Body of pancreas (tissue), 4 donors: ENCODE results near the gene EDN2. TPM values are rescaled to one million over a fixed set of nuclear protein-coding genes. Genes with fewer than 3 reads are reported as not detected.

ENCODE experiments used
- ATAC-seq: fragments of 150-250 bp; one replicate; pipeline ENCODE4 v1.9.1; 2016
- DNase-seq, 4 donors: peaks; one replicate each; pipeline ENCODE4 v3.0.0-alpha.2; 2019
- H3K27ac ChIP-seq, 4 donors: fragments of 200-600 bp; sonication (generic); 1 replicate in 3 of 4; 2 replicates in 1 of 4; pipeline versions ENCODE4 v1.5.1 to v1.6.1; 2016 to 2019; ENCODE audit warnings: mild to moderate bottlenecking in 1 of 4, mixed read lengths in 1 of 4, moderate library complexity in 1 of 4
- H3K27me3 ChIP-seq, 2 donors: fragments of 200-600 bp; sonication (generic); one replicate each; pipeline ENCODE4 v1.6.0; 2016; ENCODE audit warnings: mild to moderate bottlenecking in 1 of 2
- H3K36me3 ChIP-seq, 2 donors: fragments of 200-600 bp; sonication (generic); replicated peaks in 1 of 2; 2 replicates each; pipeline ENCODE4 v1.5.1; 2016; ENCODE audit warnings: low read depth in 2 of 2; ENCODE audit not compliant: insufficient read depth in 1 of 2
- H3K4me1 ChIP-seq: fragments of 200-600 bp; sonication (generic); one replicate; pipeline ENCODE4 v1.6.0; 2016
- H3K4me3 ChIP-seq, 2 donors: fragments of 200-600 bp; sonication (generic); 1 replicate in 1 of 2; 2 replicates in 1 of 2; pipeline ENCODE4 v1.5.1; 2016 to 2019
- H3K9me3 ChIP-seq, 3 donors: fragments of 200-600 bp; sonication (generic); 1 replicate in 2 of 3; 2 replicates in 1 of 3; pipeline ENCODE4 v1.5.1; 2016
- CTCF ChIP-seq, 7 experiments: fragments of 450-650 bp in 4 of 7; fragments of 200-600 bp in 3 of 7; sonication (generic) in 3 of 7; IDR thresholded peaks; one replicate each; pipeline ENCODE4 v1.5.1; 2016 to 2019; ENCODE audit warnings: antibody characterized with exemption in 7 of 7
- POLR2A ChIP-seq, 3 donors: fragments of 450-650 bp; IDR thresholded peaks; one replicate each; pipeline ENCODE4 v1.6.1; 2016; ENCODE audit warnings: antibody characterized with exemption in 3 of 3, mild to moderate bottlenecking in 2 of 3
- WGBS, 2 donors: methylation state at CpG; one replicate each; pipeline ENCODE4 v1.1.5; 2017; 5-methylcytosine and 5-hydroxymethylcytosine counted together
- intact Hi-C: fragments of 100-400 bp; cut with DNase I; formaldehyde crosslinking; loops from one replicate; pipeline ENCODE4 v1.15.1; 2023
- total RNA-seq, 2 donors: library from RNA; depleted of rRNA; stranded (reverse); fragments of >200 nt; gene quantifications; one replicate each; pipeline ENCODE4 v1.1.0, GENCODE V29; 2016

The EDN2 gene
- total RNA-seq, 2 donors from 2014 or later: 3.6 TPM

- peak overlapping the region; percentile 53 to 86 (median 82) for H3K27ac ChIP-seq
- no peak for ATAC-seq
- DNase-seq: no peak
- intact Hi-C loops: no loop called here
- WGBS, 2 donors: 87% methylated on average over 5 to 6 of the region's 6 CpGs
- H3K4me3 ChIP-seq: no peak overlapping the region
- no peaks in the 10 kb centered on the region for H3K27me3 ChIP-seq
- no peaks in the 10 kb centered on the region for H3K9me3 ChIP-seq
- H3K36me3 ChIP-seq: no peaks in the 10 kb centered on the region
- peaks cover 49% of the 10 kb centered on the region for H3K4me1 ChIP-seq
- TF ChIP-seq CTCF (IDR thresholded peaks at IDR 0.05): no peak
- no peak for TF ChIP-seq POLR2A (IDR thresholded peaks at IDR 0.05)
Measured at GRCh38 chr1:41473738-41474362, 10.6 kb downstream of the EDN2 start.

- intact Hi-C loops: no loop called here
- Histone ChIP-seq H3K4me3 (no peak overlapping the region), H3K27me3 (no peaks in the 10 kb centered on the region), H3K9me3 (no peaks in the 10 kb centered on the region), H3K4me1 (peaks cover 54% of the 10 kb centered on the region), H3K36me3 (no peaks in the 10 kb centered on the region), H3K27ac (no peak overlapping the region)
- no peak for TF ChIP-seq POLR2A (IDR thresholded peaks at IDR 0.05)
- TF ChIP-seq CTCF (IDR thresholded peaks at IDR 0.05): no peak
- DNase-seq (no peak), ATAC-seq (no peak)
- WGBS, 2 donors: 78 to 79% methylated on average over 5 to 6 of the region's 6 CpGs
Measured at GRCh38 chr1:41471658-41472057, 12.8 kb downstream of the EDN2 start.

GRCh38 chr1:41469706-41470105 is 14.8 kb downstream of the EDN2 start:
- ATAC-seq (no peak), DNase-seq (no peak)
- 67 to 74% methylated on average over 5 of the region's 5 CpGs for WGBS, 2 donors
- Histone ChIP-seq H3K27ac (no peak overlapping the region), H3K4me3 (no peak overlapping the region), H3K9me3 (no peaks in the 10 kb centered on the region), H3K27me3 (no peaks in the 10 kb centered on the region), H3K4me1 (peaks cover 47% of the 10 kb centered on the region), H3K36me3 (no peaks in the 10 kb centered on the region)
- no peak for TF ChIP-seq CTCF (IDR thresholded peaks at IDR 0.05)
- no peak for TF ChIP-seq POLR2A (IDR thresholded peaks at IDR 0.05)
- intact Hi-C loops: no loop called here

GRCh38 chr1:41468122-41468762 is 16.2 kb downstream of the EDN2 start:
- DNase-seq (no peak), ATAC-seq (peak; percentile 39)
- Histone ChIP-seq H3K4me1 (peaks cover 32% of the 10 kb centered on the region), H3K27ac (no peak overlapping the region), H3K36me3 (no peaks in the 10 kb centered on the region), H3K9me3 (no peaks in the 10 kb centered on the region), H3K4me3 (no peak overlapping the region), H3K27me3 (no peaks in the 10 kb centered on the region)
- intact Hi-C loops: no loop called here
- 46 to 51% methylated on average over 12 of the region's 12 CpGs for WGBS, 2 donors
- TF ChIP-seq POLR2A (IDR thresholded peaks at IDR 0.05) (no peak), CTCF (IDR thresholded peaks at IDR 0.05) (peak in 1 of 7 experiments; percentile 3)

- TF ChIP-seq CTCF (IDR thresholded peaks at IDR 0.05) (no peak), POLR2A (IDR thresholded peaks at IDR 0.05) (no peak)
Measured at GRCh38 chr1:41467673-41468072, 16.8 kb downstream of the EDN2 start.

More at GRCh38 chr1:41467673-41468072, 16.8 kb downstream of the EDN2 start:
- intact Hi-C loops: no loop called here
- Histone ChIP-seq H3K4me1 (peaks cover 31% of the 10 kb centered on the region), H3K9me3 (no peaks in the 10 kb centered on the region), H3K36me3 (no peaks in the 10 kb centered on the region), H3K4me3 (no peak overlapping the region), H3K27me3 (no peaks in the 10 kb centered on the region), H3K27ac (peak overlapping the region in 2 of 4 donors; percentile 4 to 5)
- ATAC-seq: no peak
- DNase-seq: no peak
- 55 to 56% methylated on average over 3 to 4 of the region's 4 CpGs for WGBS, 2 donors
